GM21381 (cell line): ENCODE measurements around the gene CTDSPL2.
"Not testable (repeated sequence)": the region's sequence is repeated elsewhere in the genome, so short reads cannot be mapped to it uniquely, and the experiment has no call there.

ENCODE experiments used
- ATAC-seq: cut with Tn5 transposase; IDR thresholded peaks from one replicate; pipeline ENCODE4 v1.9.1; 2021; ENCODE audit warnings: mild to moderate bottlenecking, moderate library complexity; ENCODE audit not compliant: unreplicated experiment

Gene CTDSPL2

DNA sequence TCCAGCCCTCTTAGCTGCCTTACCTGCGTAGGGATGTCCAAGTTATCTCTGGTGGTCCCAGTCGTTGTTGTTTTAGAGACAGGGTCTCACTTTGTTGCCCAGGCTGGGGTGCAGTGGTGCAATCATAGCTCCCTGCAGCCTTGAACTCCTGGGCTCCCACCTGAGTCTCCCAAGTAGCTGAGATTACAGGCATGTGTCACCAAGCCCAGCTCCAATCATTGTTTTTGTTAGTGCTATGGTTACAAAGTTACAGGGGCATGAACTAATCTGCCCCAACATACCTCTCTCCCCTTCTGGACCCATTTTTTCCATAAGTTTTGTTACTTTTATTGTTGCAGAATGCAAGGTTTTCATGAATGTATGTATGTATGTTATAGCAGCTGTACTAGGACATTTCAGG lies 54.7 kb downstream of the CTDSPL2 start:
- ATAC-seq = no peak

DNA sequence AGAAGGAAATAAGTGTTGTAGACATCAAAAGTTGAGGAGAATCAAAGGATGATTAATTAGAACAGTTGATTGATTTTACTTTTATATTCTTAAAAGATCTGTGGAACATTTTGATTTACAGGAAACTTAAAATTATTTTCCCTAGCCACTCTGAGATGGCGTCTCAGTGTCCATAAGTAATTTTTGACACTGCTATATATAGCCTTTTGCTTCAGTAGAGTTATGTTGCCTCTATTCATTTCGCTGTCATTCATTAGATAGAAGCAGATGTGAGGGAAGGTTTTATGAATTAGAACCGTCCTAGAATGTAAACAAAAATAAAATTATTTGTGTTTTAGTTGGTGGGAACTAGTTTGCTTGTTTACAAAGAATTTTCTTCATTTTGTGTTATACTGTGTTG lies 58.5 kb downstream of the CTDSPL2 start:
- no peak for ATAC-seq

DNA sequence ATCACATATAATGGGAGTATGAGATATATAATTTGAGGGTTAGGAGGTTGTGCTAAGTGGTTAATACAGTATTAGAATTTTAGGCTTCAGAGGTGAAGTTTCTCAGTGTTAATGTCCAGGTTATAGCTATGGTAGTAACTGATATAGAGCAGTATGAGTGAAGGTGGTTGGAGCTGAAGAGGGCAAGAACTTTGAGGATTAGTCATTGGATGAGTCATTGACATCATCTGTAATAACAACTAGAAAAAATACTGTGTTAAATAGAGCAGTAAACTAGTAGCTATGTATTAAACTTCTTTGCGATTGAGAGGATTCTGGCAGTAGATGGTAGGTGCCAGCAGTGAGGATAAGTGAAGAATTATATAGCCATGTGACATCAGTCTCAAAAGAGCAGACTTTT lies 62.0 kb downstream of the CTDSPL2 start:
- no peak for ATAC-seq

DNA sequence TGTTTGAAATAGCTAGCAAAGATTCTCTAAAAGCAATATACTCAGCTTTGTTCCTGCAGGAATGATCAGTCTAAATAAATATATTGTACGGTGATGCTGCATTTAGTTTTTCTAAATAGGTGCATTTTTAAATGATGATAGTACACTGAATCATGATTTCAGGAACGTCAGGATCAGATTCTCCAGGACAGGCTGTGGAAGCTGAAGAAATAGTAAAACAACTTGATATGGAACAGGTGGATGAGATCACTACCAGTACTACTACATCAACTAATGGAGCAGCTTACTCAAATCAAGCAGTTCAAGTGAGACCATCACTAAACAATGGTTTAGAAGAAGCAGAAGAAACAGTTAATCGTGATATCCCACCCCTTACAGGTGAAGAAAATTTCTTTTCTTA lies 63.2 kb downstream of the CTDSPL2 start:
- ATAC-seq = no peak

DNA sequence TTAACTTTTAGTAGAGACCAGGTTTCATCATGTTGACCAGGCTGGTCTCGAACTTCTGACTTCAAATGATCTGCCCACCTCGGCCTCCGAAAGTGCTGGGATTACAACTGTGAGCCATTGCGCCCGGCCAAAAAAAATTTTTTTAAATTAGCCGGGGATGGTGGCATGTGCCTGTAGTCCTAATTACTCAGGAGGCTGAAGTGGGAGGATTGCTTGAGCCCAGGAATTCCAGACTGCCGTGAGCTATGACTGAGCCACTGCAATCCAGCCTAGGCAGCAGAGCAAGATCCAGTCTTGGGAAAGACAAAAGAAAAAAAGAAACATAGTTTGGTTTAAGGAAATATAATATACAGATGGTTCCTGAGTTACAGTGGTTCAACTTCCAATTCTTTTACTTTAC lies 64.6 kb downstream of the CTDSPL2 start:
- no peak for ATAC-seq

DNA sequence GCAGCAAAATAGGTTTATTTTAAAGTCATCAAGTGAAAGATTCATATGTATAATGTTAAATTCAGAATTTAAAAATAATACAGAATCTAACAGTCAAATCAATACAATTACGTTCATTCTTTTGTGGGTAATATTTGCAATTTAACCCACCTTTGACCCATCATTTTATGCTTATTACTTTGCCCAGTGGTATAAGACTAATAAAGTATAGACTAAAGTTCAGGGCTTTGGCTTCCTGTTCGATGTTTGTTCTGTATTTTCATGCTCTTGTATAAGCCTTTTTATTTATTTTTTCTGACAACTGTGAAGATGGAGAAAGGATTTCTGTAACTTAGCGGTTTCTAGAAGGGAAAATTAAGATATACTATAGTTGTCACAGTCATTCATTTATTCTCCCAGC lies 65.2 kb downstream of the CTDSPL2 start:
- ATAC-seq = no peak

DNA sequence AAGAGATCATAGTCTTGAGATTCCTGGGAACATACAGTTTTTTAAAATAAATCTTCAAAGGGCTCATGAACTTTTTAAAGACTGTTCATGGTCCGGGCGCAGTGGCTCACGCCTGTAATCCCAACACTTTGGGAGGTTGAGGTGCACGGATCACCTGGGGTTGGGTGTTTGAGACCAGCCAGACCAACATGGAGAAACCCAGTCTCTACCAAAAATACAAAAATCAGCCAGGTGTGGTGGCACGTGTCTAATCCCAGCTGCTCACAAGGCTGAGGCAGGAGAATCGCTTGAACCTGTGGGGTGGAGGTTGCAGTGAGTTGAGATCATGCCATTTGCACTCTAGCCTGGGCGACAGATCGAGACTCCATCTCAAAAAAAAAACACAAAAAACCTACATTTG lies 68.1 kb downstream of the CTDSPL2 start:
- ATAC-seq = no peak

DNA sequence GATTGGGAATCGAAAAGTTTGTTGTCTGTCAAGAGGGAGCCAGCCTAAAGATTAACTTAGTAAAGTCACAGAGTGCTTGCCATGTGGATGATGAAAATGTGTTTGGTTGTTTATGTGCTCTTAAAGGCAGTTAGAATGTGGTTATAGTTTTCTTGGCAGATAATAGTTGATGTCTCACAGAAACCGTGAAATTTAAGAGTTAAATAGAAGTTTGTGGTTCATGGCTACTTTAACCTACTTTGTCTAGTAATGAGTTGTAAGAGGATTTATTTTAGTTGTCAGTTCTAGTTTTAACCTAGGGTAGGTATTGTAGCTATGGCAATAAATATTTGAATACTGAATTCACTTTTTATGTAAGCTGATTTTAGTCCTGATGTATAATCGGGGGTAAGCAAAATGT lies 73.1 kb downstream of the CTDSPL2 start:
- ATAC-seq = no peak

DNA sequence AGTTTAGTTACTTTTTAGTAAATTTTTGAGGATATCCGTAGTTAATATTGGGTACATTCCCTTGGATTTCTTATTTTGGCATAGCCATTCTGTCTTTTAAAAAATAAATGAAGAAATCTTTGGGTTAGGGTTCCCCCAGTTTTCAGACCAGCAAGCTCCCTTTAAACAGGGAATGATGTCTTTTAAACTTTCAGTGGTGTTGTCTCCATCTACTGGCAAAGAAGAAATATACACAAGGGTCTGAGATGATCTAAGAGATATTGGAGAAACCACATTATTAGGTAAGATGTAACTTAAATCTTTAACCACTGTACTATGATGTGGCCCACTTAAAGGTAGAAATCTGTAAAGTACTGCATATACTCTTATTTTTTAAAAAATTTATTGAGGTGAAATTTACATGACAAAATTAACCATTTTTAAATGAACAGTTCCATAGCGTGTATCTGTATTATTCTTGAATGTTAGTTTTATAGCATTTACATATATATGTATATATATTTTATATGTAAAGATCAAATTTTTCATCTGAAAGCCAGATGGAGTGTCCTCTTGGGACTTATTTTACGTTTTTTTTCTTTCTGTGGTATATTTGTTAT lies 74.4 kb downstream of the CTDSPL2 start:
- no peak for ATAC-seq

DNA sequence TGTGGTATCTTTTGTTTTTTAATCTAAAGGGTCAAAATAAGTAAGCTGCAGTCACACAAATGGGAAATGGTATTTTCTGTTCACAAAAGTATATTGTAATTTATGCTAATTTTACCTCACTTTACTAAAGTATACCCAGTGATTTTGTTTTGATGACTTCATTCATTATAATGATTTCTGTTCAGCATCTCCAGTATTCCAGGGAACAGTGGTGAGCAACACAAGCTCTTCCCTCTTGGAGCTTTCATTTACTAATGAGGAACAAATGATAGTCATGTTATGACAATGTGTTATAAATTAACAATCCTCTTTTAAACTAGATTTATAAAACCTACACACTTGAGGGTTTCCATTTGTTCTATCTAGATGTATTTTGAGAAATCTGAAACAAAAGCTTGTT lies 89.0 kb downstream of the CTDSPL2 start:
- no peak for ATAC-seq

DNA sequence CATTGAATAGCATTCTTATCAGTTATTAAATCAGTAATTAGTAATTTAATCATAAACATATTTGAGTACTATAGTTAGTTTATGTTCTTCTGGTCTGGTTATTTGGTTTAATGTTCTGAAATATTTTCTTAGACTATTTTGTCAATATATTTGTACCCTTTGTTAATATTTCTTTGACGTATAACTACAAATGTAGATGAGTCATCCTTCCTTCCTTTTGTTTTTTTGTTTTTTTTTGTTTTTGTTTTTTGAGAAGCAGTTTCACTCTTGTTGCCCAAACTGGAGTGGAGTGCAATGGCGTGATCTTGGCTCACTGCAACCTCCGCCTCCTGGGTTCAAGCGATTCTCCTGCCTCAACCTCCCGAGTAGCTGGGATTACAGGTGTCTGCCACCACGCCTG lies 92.1 kb downstream of the CTDSPL2 start:
- no peak for ATAC-seq

DNA sequence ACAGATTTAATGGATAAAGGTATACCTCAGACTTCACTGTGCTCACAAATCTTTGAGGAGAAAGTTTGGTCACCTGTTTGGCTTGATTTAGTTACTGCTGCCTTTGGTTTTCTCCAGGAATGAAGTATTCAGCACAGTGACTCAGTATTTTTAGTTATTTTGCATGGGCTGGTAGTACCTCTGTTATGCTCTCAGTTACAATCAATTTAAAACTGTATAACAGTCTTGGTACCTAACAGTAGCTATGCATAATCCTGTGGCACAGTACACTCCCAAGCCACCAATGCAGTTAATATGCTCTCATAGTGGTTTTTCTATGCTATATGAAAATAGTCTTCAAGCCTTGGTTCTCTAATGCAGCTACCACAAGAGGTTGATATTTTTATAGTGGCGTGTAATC lies 97.6 kb downstream of the CTDSPL2 start:
- no peak for ATAC-seq

DNA sequence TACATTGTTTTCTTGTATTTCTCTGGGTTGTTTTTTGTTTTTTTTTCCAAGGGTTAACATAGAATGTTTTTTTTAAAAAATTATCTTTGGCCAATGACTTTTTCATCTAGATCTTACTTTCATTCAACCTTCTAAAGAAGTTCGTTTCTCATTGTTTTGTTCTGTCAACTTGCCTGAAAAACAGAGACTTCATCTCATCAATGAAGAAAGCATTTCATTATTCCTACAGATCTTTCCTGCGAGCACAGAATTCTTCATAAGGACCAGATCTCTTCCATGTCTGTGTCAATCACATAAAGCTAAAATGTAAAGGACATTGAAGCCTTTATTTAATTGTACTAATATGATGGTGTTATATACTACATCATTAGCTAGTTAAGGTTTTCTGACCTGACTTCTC lies 99.8 kb downstream of the CTDSPL2 start:
- ATAC-seq = no peak

DNA sequence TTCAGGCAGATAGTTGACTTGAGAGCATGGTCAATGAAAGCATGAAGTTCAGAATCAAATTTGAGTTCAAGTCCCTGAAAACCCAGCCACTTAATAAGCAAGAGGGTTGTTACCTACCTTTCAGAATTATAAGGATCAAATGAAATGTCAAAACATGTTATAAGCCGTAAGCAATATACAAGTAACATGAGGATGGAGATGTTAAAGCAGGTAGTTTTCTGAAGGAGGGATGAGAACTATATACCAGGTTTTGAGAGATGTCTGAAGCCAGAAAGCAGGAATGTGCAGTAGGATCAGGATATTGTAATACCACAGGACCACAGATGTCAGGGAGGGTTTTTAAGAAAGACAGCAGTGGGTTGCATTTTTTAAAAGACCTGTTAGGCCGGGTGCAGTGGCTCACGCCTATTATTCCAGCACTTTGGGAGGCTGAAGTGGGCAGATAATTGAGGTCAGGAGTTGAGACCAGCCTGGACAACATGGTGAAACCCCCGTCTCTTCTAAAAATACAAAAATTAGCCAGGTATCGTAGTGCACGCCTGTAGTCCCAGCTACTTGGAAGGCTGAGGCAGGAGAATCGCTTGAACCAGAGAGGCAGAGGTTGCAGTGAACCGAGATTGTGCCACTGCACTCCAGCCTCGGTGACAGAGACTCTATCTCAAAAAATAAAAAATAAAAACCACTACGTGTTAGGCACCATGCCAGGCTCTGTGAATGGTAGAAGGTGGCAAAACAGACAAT lies 102.6 kb downstream of the CTDSPL2 start:
- ATAC-seq = no peak

DNA sequence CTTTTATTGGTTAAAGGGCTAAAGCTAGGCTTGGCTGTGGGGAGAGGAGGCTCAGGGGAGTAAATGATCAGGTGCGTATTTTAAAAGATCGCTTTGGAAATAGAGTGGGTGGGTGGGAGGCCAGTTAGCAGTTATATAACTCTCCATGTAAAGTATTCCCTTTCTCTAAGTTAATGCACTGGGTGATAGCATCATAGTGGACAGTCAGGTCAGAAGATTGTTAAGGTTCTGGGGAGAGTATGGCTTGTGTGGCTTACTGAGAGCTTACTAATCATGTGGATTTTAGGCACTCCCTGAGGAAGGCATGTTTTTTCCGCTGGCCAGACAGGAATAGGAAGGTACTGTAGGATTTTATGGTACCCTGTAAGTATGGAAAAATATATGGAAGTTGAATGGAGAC lies 103.2 kb downstream of the CTDSPL2 start:
- ATAC-seq = no peak

DNA sequence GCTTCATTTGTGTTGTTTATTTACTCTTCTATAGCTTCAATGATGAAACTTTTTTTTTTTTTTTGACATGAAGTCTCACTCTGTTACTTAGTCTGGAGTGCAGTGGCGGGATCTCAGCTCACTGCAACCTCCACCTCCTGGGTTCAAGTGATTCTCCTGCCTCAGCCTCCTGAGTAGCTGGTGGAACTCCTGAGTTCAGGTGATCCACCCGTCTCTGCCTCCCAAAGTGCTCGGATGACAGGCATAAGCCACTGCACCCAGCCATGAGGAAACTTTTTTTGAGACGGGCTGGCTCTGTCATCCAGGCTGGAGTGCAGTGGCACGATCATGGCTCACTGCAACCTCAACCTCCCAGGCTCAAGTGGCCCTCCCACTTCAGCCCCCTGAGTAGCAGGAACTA lies 104.8 kb downstream of the CTDSPL2 start:
- ATAC-seq = not testable (repeated sequence)

DNA sequence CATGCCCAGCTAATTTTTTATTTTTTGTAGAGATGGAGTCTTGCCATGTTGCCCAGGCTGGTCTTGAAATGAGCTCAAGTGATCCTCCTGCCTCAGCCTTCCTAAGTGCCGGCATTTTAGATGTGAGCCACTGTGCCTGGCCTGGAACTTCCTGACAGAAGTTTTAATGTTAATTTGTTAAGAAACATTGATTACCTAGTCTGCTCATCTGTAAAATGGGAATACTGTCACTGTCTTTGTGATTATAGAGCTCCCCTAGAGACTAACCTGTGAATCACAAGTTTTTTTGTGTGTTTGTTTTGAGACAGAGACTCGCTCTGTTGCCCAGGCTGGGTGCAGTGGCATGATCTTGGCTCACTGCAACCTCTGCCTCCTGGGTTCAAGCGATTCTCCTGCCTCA lies 105.3 kb downstream of the CTDSPL2 start:
- no peak for ATAC-seq

DNA sequence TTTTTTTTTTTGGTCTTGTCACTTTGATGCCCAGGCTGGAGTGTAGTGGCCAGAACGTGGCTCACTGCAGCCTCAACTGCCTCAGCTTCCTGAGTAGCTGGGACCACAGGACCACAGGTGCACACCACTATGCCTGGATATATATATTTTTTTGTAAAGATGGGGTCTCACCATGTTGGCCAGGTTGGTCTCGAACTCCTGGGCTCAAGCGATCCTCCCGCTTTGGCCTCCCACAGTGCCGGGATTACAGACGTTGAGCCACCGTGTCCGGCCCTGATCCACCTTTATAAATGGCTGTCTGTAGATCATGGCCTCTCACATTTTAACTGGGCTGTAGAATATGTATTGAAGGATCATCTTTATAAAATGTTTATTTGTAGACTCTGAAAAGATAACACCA lies 107.7 kb downstream of the CTDSPL2 start:
- ATAC-seq = no peak

DNA sequence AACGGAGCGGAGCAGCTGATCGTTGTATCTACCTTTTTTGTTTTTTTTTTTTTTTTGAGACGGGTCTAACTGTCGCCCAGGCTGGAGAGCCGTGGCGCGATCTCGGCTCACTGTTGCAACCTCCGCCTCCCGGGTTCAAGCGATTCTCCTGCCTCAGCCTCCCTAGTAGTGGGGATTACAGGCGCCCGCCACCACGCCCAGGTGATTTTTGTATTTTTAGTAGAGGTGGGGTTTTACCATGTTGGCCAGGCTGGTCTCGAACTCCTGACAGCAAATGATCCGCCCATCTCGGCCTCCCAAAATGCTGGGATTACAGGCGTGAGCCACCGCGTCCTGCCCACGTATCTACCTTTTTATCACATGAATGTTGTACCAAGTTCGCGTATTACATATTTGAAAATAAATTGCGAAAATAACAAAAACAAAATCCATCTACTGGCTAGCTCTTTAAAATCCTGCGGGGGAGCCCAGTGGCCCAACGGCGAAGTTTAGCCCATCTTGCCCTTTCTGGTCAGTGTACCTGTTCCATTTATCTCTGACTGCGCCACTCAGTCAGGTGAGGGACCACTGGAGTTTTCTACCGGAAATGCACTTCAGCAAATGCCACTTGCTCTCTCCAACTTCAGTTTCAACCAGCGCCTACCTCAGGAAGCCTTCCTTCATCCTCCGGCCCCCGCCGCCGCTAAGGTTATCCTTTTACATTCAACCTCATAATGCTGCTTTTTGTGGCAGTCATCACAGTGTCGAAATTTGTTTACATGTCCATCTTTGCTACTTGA lies 108.3 kb downstream of the CTDSPL2 start:
- no peak for ATAC-seq

DNA sequence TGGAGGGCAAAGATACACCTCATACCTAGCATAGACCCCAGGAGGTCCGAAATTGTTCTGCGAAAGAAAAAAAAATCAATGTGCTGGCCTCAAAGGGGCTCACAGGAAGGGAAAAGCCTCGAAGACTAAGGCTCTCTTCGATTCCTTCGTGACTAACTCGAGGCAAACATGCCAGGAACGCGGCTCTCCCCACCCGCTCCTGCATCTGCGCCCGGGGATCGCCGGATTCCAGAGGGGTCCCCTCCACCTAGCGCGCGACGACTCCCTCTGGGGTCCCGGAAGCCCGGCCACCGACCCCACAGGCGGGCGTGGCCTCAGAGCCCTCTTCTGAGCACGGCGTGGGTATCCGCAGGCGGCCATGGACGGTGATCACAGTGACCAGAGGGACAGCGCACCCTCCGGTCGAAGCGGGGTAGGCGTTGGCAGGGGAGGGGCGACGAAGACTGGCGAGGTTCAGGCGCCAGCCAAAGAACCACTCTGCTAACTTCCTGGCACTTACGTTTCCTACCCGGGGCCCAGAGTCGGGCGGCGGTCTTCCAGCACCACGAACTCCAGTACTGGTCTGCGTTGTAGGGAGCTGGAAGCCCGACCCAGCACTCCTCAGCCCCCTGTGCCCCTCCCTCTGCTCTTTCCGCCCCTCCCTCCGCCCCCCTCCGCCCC lies 109.0 kb downstream of the CTDSPL2 start:
- peak; percentile 57 for ATAC-seq

DNA sequence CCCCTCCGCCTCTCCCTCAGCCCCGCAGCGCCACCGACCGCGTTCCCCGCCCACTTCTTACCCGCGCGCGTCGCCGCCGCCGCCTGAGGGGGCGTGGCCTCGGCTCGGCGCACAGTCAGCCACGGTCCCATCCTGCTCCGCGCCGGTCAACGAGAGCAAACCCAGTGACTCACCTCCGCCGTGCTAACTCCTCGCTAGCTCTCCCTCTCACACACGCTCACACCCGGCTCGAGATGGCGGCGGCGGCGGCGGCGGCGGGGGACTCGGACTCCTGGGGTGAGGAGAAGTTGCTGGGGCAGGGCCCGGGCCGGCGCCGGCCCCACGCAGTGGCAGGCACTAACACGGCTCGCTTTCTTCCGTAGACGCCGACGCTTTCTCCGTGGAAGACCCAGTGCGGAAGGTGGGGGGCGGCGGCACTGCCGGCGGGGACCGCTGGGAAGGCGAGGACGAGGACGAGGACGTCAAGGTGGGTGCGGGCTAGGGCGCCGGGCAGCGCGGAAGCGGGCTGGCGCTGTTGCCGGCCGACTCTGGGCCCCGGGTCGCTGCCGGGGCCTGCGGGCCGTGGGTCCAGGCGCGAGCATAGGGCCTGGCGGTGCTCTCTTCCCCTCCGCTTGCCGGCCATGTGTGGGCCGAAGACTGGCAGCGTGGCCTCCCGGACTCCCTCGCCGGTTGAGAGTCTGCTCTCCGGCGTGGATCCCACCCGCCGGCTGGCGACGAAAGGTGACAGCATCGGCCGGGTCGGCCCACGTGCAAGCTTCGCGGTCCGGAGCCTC lies 109.7 kb downstream of the CTDSPL2 start, which contains the start of gene EIF3J:
Gene EIF3J (plus strand): TSS at position 186 of the 773 bp plus-strand sequence. CDS start 48 bp downstream, at position 234.
- ATAC-seq = peak; percentile 84
